ENCODE results near the gene ERICH3.

The ERICH3 gene

GRCh38 chr1:74673351-74674111 is at the start of gene ERICH3:
Gene ERICH3 (minus strand): TSS chr1:74673792. CDS start chr1:74673519, 273 bp downstream.
- DNase-seq: no peak
- in situ Hi-C loops (cut with MboI; ENCODE audit: low pct_unique_long_range_greater_than_20kb, low sequenced_read_pairs): no loop called here

GRCh38 chr1:74717626-74718025 is 44.0 kb upstream of the ERICH3 start:
- in situ Hi-C loops (cut with MboI; ENCODE audit: low pct_unique_long_range_greater_than_20kb, low sequenced_read_pairs): no loop called here
- DNase-seq: no peak

GRCh38 chr1:74716822-74717221 is 43.2 kb upstream of the ERICH3 start:
- DNase-seq: no peak
- in situ Hi-C loops (cut with MboI; ENCODE audit: low pct_unique_long_range_greater_than_20kb, low sequenced_read_pairs): no loop called here

GRCh38 chr1:74715806-74716205 is 42.2 kb upstream of the ERICH3 start:
- in situ Hi-C loops (cut with MboI; ENCODE audit: low pct_unique_long_range_greater_than_20kb, low sequenced_read_pairs): no loop called here
- DNase-seq: no peak

GRCh38 chr1:74715236-74715502 is 41.6 kb upstream of the ERICH3 start:
- in situ Hi-C loops (cut with MboI; ENCODE audit: low pct_unique_long_range_greater_than_20kb, low sequenced_read_pairs): no loop called here
- DNase-seq: no peak

- DNase-seq: no peak
- in situ Hi-C loops (cut with MboI; ENCODE audit: low pct_unique_long_range_greater_than_20kb, low sequenced_read_pairs): no loop called here
Measured at GRCh38 chr1:74714429-74715235, 41.0 kb upstream of the ERICH3 start.

- in situ Hi-C loops (cut with MboI; ENCODE audit: low pct_unique_long_range_greater_than_20kb, low sequenced_read_pairs): no loop called here
- no peak for DNase-seq
Measured at GRCh38 chr1:74713849-74714248, 40.3 kb upstream of the ERICH3 start.

GRCh38 chr1:74712881-74713280 is 39.3 kb upstream of the ERICH3 start:
- DNase-seq: no peak
- in situ Hi-C loops (cut with MboI; ENCODE audit: low pct_unique_long_range_greater_than_20kb, low sequenced_read_pairs): no loop called here

GRCh38 chr1:74703386-74704182 is 30.0 kb upstream of the ERICH3 start:
- DNase-seq: no peak
- in situ Hi-C loops (cut with MboI; ENCODE audit: low pct_unique_long_range_greater_than_20kb, low sequenced_read_pairs): no loop called here

GRCh38 chr1:74699331-74699730 is 25.7 kb upstream of the ERICH3 start:
- in situ Hi-C loops (cut with MboI; ENCODE audit: low pct_unique_long_range_greater_than_20kb, low sequenced_read_pairs): no loop called here
- DNase-seq: no peak

- in situ Hi-C loops (cut with MboI; ENCODE audit: low pct_unique_long_range_greater_than_20kb, low sequenced_read_pairs): no loop called here
- DNase-seq: no peak
Measured at GRCh38 chr1:74697832-74698231, 24.2 kb upstream of the ERICH3 start.

- in situ Hi-C loops (cut with MboI; ENCODE audit: low pct_unique_long_range_greater_than_20kb, low sequenced_read_pairs): no loop called here
- no peak for DNase-seq
Measured at GRCh38 chr1:74693473-74693872, 19.9 kb upstream of the ERICH3 start.

- in situ Hi-C loops (cut with MboI; ENCODE audit: low pct_unique_long_range_greater_than_20kb, low sequenced_read_pairs): no loop called here
- DNase-seq: no peak
Measured at GRCh38 chr1:74690909-74691308, 17.3 kb upstream of the ERICH3 start.

- no peak for DNase-seq
- in situ Hi-C loops (cut with MboI; ENCODE audit: low pct_unique_long_range_greater_than_20kb, low sequenced_read_pairs): no loop called here
Measured at GRCh38 chr1:74690364-74690696, 16.7 kb upstream of the ERICH3 start.

GRCh38 chr1:74689621-74690363 is 16.2 kb upstream of the ERICH3 start:
- in situ Hi-C loops (cut with MboI; ENCODE audit: low pct_unique_long_range_greater_than_20kb, low sequenced_read_pairs): no loop called here
- DNase-seq: peak; percentile 64

- in situ Hi-C loops (cut with MboI; ENCODE audit: low pct_unique_long_range_greater_than_20kb, low sequenced_read_pairs): no loop called here
- DNase-seq: no peak
Measured at GRCh38 chr1:74686928-74687327, 13.3 kb upstream of the ERICH3 start.

- DNase-seq: no peak
- in situ Hi-C loops (cut with MboI; ENCODE audit: low pct_unique_long_range_greater_than_20kb, low sequenced_read_pairs): no loop called here
Measured at GRCh38 chr1:74684301-74684700, 10.7 kb upstream of the ERICH3 start.

- in situ Hi-C loops (cut with MboI; ENCODE audit: low pct_unique_long_range_greater_than_20kb, low sequenced_read_pairs): no loop called here
Measured at GRCh38 chr1:74683656-74684055, 10.1 kb upstream of the ERICH3 start.

GRCh38 chr1:74681851-74682250 is 8.3 kb upstream of the ERICH3 start:
- in situ Hi-C loops (cut with MboI; ENCODE audit: low pct_unique_long_range_greater_than_20kb, low sequenced_read_pairs): no loop called here

More at GRCh38 chr1:74683656-74684055, 10.1 kb upstream of the ERICH3 start:
- no peak for DNase-seq

More at GRCh38 chr1:74681851-74682250, 8.3 kb upstream of the ERICH3 start:
- DNase-seq: no peak

All from KBM-7 (cell line).